SK-N-SH treated with all-trans-retinoic acid at 6 μM for 48 hours (cell line): ENCODE results near the gene EHD4.

Experiments used
- PPARA ChIP-seq: fragments of 250-450 bp; sonication (Bioruptor Pico); IDR thresholded peaks from 2 replicates; pipeline ENCODE4 v1.5.0; 2020; ENCODE audit warnings: mild to moderate bottlenecking, borderline replicate concordance
- ZFP3 ChIP-seq: fragments of 250-450 bp; sonication (Bioruptor Pico); IDR thresholded peaks from 2 replicates; pipeline ENCODE4 v1.5.0; 2020; ENCODE audit warnings: mild to moderate bottlenecking, moderate library complexity

DNA sequence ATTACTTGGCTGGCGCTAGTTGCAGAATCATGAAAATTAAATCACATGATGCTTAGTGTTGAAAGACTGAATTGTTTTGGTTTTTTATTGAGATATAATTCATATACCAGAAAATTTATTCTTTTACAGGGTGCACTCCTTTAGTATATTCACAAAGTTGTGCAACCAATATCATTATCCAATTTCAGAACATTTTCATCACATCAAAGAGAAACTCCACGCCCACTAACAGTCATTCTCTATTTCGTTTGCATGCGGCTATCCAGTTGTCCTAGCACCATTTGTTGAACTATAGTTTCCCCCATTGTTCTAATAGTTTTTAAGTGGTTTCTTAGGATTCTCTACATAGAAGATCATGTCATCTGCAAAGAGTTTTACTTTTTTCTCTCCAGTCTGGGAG lies 3.7 kb downstream of the EHD4 start:
- TF ChIP-seq PPARA (CRISPR knock-in tag) (no peak), ZFP3 (CRISPR knock-in tag) (no peak)
